GM19193 (cell line): Measurements from ENCODE around the gene ALK.

ENCODE experiments used
- POLR2A ChIP-seq: IDR thresholded peaks from 4 replicates; pipeline ENCODE4 v1.6.1; 2011; ENCODE audit not compliant: insufficient read depth, insufficient read length; ENCODE audit errors: extremely low read depth

The ALK gene

DNA sequence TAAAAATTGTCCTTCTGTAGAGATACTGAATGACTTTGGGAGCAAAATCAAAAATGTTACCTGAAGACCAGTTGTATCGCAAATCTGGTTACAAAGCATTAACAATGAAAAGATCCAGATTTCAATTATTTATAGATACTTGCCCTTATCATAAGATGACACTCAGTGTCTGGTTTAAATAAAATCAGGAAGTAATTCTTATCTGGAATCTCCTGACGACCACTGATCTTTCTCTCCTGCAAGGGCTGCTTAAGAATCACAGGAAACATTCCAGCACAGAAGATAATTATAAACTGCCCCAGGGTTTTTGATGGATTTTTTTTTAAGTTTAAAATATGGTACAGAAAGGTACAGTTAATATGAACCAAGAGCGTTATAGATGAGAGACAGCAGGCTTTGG is 205.7 kb downstream of the ALK start:
- TF ChIP-seq POLR2A: no peak

DNA sequence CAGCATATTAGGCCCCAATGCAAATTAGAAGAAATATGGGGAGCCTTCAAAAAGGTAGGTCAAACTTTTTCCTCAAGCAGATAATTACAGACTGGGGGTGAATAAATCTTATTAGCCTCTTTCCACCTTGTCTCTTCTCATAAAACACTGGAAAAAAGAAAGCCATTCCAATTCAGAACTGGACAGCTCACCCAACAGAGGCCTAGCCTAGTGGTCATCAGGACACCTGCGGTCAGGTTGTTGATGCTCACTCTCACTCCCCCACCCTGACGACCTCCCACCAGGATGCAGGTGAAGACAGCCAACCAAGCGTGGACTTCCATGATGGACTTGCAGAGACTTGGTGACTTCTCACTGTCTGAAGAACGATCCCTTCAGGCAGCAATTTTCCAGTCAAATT is 207.1 kb downstream of the ALK start:
- TF ChIP-seq POLR2A: no peak

DNA sequence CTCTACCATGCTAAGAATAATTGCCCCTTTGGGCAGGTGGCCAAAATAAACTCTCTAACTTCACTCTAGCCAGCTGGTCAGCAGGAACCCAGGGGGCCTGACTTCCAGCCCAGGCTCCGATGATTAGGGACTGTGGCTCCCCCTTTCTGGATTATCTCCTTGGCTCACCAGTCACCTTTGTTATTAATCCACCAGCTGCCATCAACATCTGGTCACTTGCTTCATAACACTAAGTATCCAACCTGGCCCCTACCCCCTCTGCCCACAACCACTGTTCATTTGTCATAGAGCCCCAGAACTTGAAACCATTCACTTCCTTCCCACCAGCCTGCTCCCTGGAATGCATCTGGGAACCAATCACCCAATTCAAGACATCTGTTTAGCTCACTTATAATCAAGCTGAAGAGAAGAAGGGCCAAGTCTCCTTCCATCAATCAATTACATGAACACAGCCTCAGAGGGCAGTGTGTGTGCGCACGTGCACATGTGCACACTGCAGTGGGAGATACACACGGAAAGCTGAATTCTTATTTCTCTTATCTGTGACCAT is 215.1 kb downstream of the ALK start:
- TF ChIP-seq POLR2A: no peak

DNA sequence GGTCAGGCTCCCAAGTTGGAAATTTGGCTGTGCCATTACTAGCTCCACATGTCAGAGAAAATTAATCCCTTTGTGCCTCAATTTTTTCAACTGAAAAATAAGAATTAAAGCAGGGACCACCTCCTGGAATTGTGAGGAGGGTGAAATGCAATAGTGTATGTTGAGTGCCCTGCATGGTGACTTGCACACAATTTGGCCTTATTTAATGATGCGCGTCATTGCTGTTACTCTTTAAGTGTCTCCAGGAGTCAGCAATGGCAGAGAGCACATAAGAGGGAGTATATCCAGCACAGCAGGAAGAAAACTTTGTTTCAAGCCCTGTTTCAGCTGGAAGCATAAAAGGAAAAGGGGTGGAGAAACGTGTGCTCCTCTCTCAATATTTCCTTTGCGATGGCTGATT is 215.8 kb downstream of the ALK start:
- TF ChIP-seq POLR2A: no peak

DNA sequence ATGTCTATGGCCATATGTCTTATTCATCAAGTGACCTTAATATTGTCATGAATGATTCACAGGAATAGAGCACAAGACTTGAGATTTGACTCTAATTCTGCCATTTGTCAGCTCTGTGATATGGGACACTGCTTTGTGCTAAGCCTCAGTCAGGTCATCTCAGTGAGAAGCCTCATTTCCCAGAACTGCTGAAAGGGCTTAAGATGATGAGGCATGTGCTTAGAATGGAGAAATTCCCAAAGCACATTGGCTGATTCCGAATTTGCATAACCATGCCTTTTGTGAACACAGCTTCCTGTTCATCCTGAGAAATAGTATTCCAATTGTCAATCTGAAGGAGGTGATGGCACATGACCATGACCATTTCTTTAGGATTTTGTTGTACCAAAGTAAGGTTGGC is 218.1 kb downstream of the ALK start:
- TF ChIP-seq POLR2A: no peak

DNA sequence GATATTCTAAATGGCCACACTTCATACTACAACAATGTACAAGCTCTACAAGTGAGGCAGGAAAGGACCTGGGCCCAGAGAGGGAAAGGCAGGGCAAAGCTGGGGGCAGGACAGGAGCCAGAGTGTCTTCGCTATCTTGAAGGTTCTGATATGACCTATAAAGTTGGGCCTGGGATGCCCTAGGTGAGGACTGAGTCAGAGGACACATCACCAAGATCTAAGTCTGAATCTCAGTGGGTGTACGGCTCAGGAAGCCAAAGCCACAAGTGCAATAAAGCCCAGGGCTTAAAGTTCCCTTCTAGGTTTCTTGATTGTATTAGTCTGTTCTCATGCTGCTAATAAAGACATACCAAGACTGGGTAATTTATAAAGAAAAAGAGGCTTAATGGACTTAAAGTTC is 219.1 kb downstream of the ALK start:
- TF ChIP-seq POLR2A: no peak

DNA sequence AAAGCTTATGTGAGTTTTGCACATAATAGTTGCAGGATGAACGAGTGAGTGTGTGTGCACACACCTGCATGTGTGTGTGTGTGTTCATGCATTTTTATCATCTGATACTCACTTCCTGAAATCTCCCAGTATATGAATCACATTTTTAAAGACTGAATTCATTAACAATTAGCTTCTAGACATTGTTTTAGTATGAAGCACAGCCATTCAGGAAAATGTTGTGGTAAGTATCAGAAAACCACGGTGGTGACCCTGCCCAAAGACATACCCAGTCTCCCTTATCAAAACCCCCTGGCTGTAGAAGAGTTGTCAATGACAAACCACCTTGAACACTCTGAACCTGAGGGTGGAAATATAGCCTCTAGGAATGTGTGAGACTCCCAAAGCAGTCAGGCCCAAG is 220.8 kb downstream of the ALK start:
- no peak for TF ChIP-seq POLR2A

DNA sequence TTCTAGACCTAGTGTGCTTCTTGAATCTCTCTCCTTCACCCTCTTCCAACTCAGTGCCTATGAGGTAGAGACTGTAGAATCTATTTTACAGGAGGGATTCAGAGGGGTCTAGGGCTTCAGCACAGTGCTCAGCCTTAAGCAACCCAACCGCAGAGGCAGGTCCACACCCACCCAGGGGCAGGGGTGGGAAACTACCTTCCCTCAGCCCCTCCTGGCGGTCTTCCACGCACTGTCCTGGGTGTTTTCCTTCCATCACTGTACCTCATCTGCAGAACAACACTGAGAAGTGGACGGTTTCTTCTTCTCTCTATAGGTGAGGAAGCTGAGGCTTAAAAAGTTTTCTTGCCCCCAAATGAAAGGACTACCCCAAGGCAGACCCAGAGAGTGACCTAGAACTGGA is 222.3 kb downstream of the ALK start:
- no peak for TF ChIP-seq POLR2A

DNA sequence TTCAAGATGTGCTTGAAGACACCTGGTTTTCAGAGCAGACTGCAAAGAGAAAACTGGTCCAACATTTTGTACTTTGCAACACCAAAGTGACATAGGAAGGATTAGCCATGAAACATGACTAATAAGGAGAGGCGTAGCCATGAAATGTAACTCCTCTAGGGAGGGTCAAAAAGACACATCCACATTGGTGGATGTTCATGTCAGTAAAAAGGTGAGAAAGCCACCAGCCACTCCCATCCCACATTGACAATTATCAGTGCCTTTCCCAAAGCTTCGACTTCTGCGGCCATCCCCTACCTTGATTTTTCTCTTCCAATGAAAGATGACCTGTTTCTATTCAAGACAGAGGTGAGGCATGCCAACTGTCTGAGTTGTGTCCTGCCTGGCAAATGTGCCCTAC is 223.2 kb downstream of the ALK start:
- no peak for TF ChIP-seq POLR2A

DNA sequence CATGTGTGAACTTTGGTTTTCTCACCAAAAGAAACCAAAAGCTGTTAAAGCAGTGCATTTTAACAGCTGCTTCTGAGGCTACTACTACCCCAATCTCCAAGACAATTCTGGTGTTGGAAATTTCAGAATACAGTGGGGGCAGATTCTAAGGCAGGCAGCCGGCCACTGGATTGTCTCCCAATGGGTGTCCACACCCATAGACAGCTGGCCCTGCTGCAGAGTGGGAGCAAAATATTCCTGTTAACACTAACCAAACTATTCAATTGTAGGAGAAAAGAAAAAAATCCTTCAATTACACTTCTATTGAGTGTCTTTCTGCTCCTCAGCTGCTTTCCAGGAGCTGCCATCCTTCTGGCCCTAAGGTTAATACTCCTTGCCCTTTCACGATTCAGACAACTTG is 223.7 kb downstream of the ALK start:
- no peak for TF ChIP-seq POLR2A

DNA sequence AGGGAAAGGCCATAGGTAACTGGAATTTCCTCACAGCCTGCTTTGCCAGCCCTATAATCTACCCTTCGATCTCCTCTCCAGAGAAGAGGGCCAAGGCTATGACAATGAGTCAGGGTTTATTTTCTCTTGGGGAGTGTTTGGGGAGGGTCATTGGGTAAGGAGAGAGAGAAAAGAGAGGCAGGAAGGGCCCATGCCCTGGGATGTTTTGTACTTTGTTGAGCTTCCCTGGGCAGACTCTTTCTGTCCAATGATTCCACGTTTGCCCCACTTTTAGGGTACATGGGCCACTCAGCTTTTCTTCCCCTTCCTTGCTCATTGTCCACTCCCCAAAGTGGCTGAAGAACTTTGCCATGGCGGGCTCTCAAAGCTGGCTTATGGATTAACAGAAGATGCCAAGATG is 224.2 kb downstream of the ALK start:
- TF ChIP-seq POLR2A: no peak

DNA sequence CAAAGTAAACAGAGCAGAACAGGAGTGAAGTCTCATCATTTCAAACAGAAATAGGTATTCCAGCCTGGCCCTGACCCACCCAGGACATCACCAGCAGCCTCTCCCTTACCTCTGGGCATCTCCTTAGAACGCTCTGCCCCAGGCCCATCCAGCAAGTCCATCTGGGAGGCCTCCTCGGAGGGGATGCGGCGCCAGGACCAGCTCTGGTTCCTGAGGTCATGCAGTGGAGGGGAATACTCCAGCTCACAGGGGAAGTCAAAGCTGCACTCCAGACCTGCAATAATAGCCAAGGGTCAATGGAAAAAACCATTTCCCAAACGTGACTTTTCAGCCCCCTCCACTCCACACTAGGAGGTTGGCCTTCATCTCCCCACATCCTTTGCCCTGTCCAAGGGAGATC is 226.6 kb downstream of the ALK start:
- no peak for TF ChIP-seq POLR2A

DNA sequence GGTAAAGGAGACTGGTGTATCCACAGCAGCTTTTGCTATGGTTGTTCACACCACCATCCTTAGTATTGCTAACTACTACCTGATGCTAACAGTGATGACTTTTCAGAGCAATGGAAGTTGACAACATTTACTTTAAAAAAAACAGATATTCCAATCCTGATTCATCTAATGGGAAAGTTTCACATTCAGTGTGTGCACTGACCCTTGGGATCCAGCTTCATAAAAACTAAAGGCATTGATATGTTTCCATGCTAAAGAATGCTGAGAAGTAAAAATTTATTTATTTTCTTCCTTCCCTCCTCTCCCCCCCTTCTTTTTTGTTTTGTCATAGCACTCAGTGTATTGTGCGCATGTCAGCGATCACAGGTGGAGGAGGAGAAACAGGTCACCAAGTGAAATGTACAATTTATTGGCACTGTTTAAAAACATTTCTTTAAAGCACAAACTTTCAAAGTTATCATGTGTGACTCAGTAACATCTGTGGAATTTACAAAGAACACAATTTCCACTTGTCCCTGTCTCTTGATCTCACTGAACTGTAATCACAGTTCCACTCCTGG is 229.9 kb downstream of the ALK start:
- TF ChIP-seq POLR2A: no peak

DNA sequence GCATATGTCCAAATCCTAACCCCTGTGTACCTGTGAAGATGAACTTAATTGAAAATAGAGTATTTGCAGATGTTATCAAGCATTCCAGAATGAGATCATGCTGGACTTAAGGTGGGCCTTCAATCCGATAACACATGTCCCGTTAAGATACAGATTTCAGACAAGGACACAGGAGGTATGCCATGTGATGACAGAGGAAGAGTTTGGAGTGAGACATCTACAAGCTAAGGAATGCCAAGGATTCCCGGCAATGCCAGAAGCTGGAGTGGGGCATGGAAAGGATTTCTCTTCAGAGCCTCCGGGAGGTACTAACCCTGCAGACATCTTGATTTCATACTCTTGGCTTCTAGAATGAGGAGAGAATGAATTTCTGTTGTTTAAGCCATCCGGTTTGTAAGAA is 231.7 kb downstream of the ALK start:
- no peak for TF ChIP-seq POLR2A

DNA sequence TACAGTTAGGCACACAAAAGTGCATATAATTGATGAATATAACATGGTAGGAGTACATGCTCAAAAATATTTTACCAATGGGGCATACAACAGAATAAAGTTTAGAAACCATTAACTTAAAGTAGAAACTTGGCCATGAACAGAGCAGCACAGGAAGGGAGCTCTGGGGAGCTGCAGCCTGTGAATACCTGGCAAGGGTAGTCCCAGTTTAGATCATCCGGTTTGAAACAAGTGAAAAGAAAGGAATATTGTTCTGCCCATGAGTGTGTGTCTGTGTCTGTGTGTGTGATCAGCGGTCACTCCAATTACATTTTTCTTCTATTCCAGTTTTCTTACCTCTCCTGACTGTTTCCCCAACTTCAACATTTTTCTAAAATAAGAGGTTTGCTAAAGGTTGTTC is 233.0 kb downstream of the ALK start:
- TF ChIP-seq POLR2A: no peak

DNA sequence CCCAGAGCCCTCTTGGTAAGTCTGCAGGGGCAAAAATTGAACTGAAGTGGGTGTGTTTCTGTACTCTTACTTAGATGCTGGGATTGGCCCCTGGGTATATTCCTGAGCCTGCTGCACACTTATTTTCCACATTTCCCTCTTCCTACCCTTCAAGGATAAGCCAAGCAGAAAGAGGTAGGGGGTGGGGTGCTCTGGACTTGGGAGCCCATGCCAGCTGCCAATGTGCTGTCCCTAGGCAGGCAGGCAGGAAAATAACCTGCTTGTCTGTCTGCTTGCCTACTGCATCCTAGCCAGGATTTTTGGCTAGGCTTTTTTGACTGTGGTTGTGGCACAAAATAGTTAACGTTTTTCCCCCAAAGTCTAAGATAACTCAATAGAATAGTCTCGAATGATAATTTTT is 234.3 kb downstream of the ALK start:
- no peak for TF ChIP-seq POLR2A

DNA sequence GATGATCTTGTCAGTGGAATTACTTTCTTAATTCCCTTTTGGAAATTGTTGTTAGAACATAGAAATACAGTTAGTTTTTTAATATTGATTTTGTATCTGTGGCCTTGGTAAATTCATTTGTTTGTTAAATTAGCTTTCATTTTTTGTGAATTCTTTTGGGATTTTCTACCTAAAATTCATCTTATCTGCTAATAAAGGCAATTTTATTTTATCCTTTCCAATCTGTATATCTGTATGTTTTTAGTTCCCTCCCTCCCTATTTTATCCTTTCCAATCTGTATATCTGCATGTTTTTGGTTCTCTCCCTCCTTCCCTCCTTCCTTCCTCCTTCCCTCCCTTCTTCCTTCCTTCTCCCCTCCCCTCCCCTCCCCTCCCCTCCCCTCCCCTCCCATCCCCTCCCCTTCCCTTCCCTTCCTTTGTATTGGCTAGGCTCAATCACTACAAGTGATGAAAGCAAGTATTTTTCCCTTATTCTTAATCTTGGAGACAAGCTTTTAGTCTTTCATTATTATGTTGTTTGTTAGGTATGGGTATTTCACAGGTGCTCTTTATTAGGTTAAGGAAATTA is 244.4 kb downstream of the ALK start:
- no peak for TF ChIP-seq POLR2A
